ENCODE measurements around the gene MYOZ3.

The MYOZ3 gene

GRCh38 chr5:150651382-150651781 is 9.7 kb upstream of the MYOZ3 start:
- DNase-seq (ENCODE audit: low read depth, low spot score) = no peak
- 0 out of 2 replicates have a peak overlapping the region, but pooled peaks have one; percentile 30 for H3K27ac ChIP-seq
- no peaks in the 10 kb centered on the region for H3K9me3 ChIP-seq (ENCODE audit: low read depth, low read length)
- no peaks in the 10 kb centered on the region; the same call in 1 of the 2 replicates for H3K36me3 ChIP-seq (ENCODE audit: insufficient read depth, low read length)
- TF ChIP-seq EZH2 (IDR thresholded peaks at IDR 0.05) (no peak), FOXP2 (optimal IDR thresholded peaks at IDR 0.05; ENCODE audit: control extremely low read depth, extremely low read length, insufficient read depth) (no peak), POLR2AphosphoS5 (IDR thresholded peaks at IDR 0.05; ENCODE audit: borderline replicate concordance, low read depth, low read length) (no peak)
- no peak overlapping the region for H3K4me3 ChIP-seq
- H3K9ac ChIP-seq (ENCODE audit: insufficient read length) = no peak overlapping the region

GRCh38 chr5:150651924-150652671 is 9.0 kb upstream of the MYOZ3 start:
- DNase-seq (ENCODE audit: low read depth, low spot score) = no peak
- Histone ChIP-seq H3K9ac (ENCODE audit: insufficient read length) (no peak overlapping the region), H3K9me3 (ENCODE audit: low read depth, low read length) (no peaks in the 10 kb centered on the region), H3K4me3 (no peak overlapping the region), H3K36me3 (ENCODE audit: insufficient read depth, low read length) (no peaks in the 10 kb centered on the region; the same call in 1 of the 2 replicates), H3K27ac (no peak overlapping the region)
- TF ChIP-seq POLR2AphosphoS5 (IDR thresholded peaks at IDR 0.05; ENCODE audit: borderline replicate concordance, low read depth, low read length) = no peak
- TF ChIP-seq FOXP2 (optimal IDR thresholded peaks at IDR 0.05; ENCODE audit: control extremely low read depth, extremely low read length, insufficient read depth) = no peak
- TF ChIP-seq EZH2 (IDR thresholded peaks at IDR 0.05) = no peak

- no peak overlapping the region for H3K4me3 ChIP-seq
- no peak for DNase-seq (ENCODE audit: low read depth, low spot score)
- no peaks in the 10 kb centered on the region; the same call in 1 of the 2 replicates for H3K36me3 ChIP-seq (ENCODE audit: insufficient read depth, low read length)
- H3K27ac ChIP-seq = no peak overlapping the region
- no peak overlapping the region for H3K9ac ChIP-seq (ENCODE audit: insufficient read length)
- H3K9me3 ChIP-seq (ENCODE audit: low read depth, low read length) = no peaks in the 10 kb centered on the region
- no peak for TF ChIP-seq POLR2AphosphoS5 (IDR thresholded peaks at IDR 0.05; ENCODE audit: borderline replicate concordance, low read depth, low read length)
- TF ChIP-seq EZH2 (IDR thresholded peaks at IDR 0.05) = no peak
- no peak for TF ChIP-seq FOXP2 (optimal IDR thresholded peaks at IDR 0.05; ENCODE audit: control extremely low read depth, extremely low read length, insufficient read depth)
These were observed 7.8 kb upstream of the MYOZ3 start for GRCh38 chr5:150653145-150653761.

GRCh38 chr5:150653762-150654556 is 7.1 kb upstream of the MYOZ3 start:
- no peak for TF ChIP-seq FOXP2 (optimal IDR thresholded peaks at IDR 0.05; ENCODE audit: control extremely low read depth, extremely low read length, insufficient read depth)
- TF ChIP-seq EZH2 (IDR thresholded peaks at IDR 0.05) = no peak
- no peak for TF ChIP-seq POLR2AphosphoS5 (IDR thresholded peaks at IDR 0.05; ENCODE audit: borderline replicate concordance, low read depth, low read length)
- Histone ChIP-seq H3K27ac (no peak overlapping the region), H3K9ac (ENCODE audit: insufficient read length) (no peak overlapping the region), H3K36me3 (ENCODE audit: insufficient read depth, low read length) (no peaks in the 10 kb centered on the region; the same call in 1 of the 2 replicates), H3K9me3 (ENCODE audit: low read depth, low read length) (no peaks in the 10 kb centered on the region), H3K4me3 (no peak overlapping the region)
- no peak for DNase-seq (ENCODE audit: low read depth, low spot score)

- Histone ChIP-seq H3K9me3 (ENCODE audit: low read depth, low read length) (no peaks in the 10 kb centered on the region), H3K4me3 (no peak overlapping the region), H3K36me3 (ENCODE audit: insufficient read depth, low read length) (no peaks in the 10 kb centered on the region; the same call in 1 of the 2 replicates), H3K9ac (ENCODE audit: insufficient read length) (no peak overlapping the region), H3K27ac (no peak overlapping the region)
- no peak for DNase-seq (ENCODE audit: low read depth, low spot score)
- TF ChIP-seq EZH2 (IDR thresholded peaks at IDR 0.05) (no peak), POLR2AphosphoS5 (IDR thresholded peaks at IDR 0.05; ENCODE audit: borderline replicate concordance, low read depth, low read length) (no peak), FOXP2 (optimal IDR thresholded peaks at IDR 0.05; ENCODE audit: control extremely low read depth, extremely low read length, insufficient read depth) (no peak)
These were observed 5.8 kb upstream of the MYOZ3 start for GRCh38 chr5:150655221-150655620.

GRCh38 chr5:150656191-150657132 is 4.6 kb upstream of the MYOZ3 start:
- H3K9ac ChIP-seq (ENCODE audit: insufficient read length) = peak overlapping the region; percentile 81
- no peak for DNase-seq (ENCODE audit: low read depth, low spot score)
- TF ChIP-seq POLR2AphosphoS5 (IDR thresholded peaks at IDR 0.05; ENCODE audit: borderline replicate concordance, low read depth, low read length) (peak; percentile 82), EZH2 (IDR thresholded peaks at IDR 0.05) (no peak)
- no peak overlapping the region for H3K27ac ChIP-seq
- H3K4me3 ChIP-seq = peak overlapping the region; percentile 86
- no peaks in the 10 kb centered on the region for H3K36me3 ChIP-seq (ENCODE audit: insufficient read depth, low read length)
- H3K9me3 ChIP-seq (ENCODE audit: low read depth, low read length) = no peaks in the 10 kb centered on the region

- Histone ChIP-seq H3K4me3 (no peak overlapping the region), H3K27ac (no peak overlapping the region), H3K36me3 (ENCODE audit: insufficient read depth, low read length) (no peaks in the 10 kb centered on the region), H3K9me3 (ENCODE audit: low read depth, low read length) (no peaks in the 10 kb centered on the region), H3K9ac (ENCODE audit: insufficient read length) (no peak overlapping the region)
- DNase-seq (ENCODE audit: low read depth, low spot score) = no peak
- no peak for TF ChIP-seq EZH2 (IDR thresholded peaks at IDR 0.05)
- no peak for TF ChIP-seq POLR2AphosphoS5 (IDR thresholded peaks at IDR 0.05; ENCODE audit: borderline replicate concordance, low read depth, low read length)
- TF ChIP-seq FOXP2 (optimal IDR thresholded peaks at IDR 0.05; ENCODE audit: control extremely low read depth, extremely low read length, insufficient read depth) = no peak
These were observed 2.9 kb upstream of the MYOZ3 start for GRCh38 chr5:150658121-150658520.

Data from SK-N-MC (cell line).